ENCODE data around the gene EFNA4.

Gene EFNA4

GRCh38 chr1:155052439-155053395, 10.8 kb upstream of the EFNA4 start:
- no peak for DNase-seq

GRCh38 chr1:155053531-155054105, 9.9 kb upstream of the EFNA4 start:
- no peak for DNase-seq

GRCh38 chr1:155057104-155057503, 6.4 kb upstream of the EFNA4 start:
- no peak for DNase-seq

GRCh38 chr1:155057788-155058211, 5.7 kb upstream of the EFNA4 start:
- no peak for DNase-seq

GRCh38 chr1:155060736-155061135, 2.8 kb upstream of the EFNA4 start:
- no peak for DNase-seq

- DNase-seq: peak; percentile 36
These were observed 2.0 kb upstream of the EFNA4 start for GRCh38 chr1:155061381-155062150.

GRCh38 chr1:155062151-155062686, 1.3 kb upstream of the EFNA4 start:
- DNase-seq: no peak

GRCh38 chr1:155062702-155063411, 683 bp upstream of the EFNA4 start:
- DNase-seq: peak; percentile 47

GRCh38 chr1:155064111-155064831, 731 bp downstream of the EFNA4 start:
- DNase-seq: no peak

GRCh38 chr1:155064832-155065429, 1.4 kb downstream of the EFNA4 start:
- no peak for DNase-seq

GRCh38 chr1:155066777-155067176, 3.2 kb downstream of the EFNA4 start:
- DNase-seq: no peak

- DNase-seq: no peak
These were observed 5.1 kb downstream of the EFNA4 start for GRCh38 chr1:155068599-155068998.

GRCh38 chr1:155069551-155070157, 6.1 kb downstream of the EFNA4 start:
- DNase-seq: no peak

GRCh38 chr1:155070158-155070621, 6.7 kb downstream of the EFNA4 start:
- DNase-seq: no peak

GRCh38 chr1:155070721-155071569, 7.4 kb downstream of the EFNA4 start:
- no peak for DNase-seq

- DNase-seq: no peak
These were observed 8.2 kb downstream of the EFNA4 start for GRCh38 chr1:155071701-155072100.

GRCh38 chr1:155072531-155073289, 9.2 kb downstream of the EFNA4 start:
- no peak for DNase-seq

GRCh38 chr1:155073377-155074242, 10.1 kb downstream of the EFNA4 start:
- DNase-seq: no peak
